ENCODE results near the gene CHTF8. TPM values are rescaled to one million over a fixed set of nuclear protein-coding genes. Genes with fewer than 3 reads are reported as not detected.

Gene CHTF8
- total and polyA plus RNA-seq, 4 donors, result 53.3 to 77.3 (median 63.5) TPM

DNA sequence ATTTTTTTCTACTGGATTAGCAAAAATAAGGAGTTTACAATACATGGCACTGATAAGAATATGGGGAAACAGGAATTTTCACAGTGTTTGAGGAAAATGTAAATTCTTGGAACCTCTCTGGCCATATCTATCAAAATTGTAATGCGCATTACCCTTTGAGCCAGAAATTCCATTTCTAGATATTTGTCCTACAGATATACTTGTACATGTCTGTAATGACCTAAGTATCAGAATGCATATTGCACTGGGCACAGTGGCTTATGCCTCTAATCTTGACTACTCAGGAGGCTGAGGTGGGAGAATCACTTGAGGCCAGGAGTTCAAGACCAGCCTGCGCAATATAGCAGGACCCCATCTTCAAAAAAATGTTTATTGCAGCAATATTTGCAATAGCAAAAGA, 52.7 kb downstream of the CHTF8 start:
- no peaks in the 10 kb centered on the region for H3K9me3 ChIP-seq (ENCODE audit: control insufficient read depth, low read length)
- intact Hi-C loops (cut with DNase I), result no loop called here
- ATAC-seq (ENCODE audit: low FRiP score) (no peak), DNase-seq (no peak)
- no peak overlapping the region for H3K4me3 ChIP-seq (ENCODE audit: low read length in 2 of 2)
- no peaks in the 10 kb centered on the region for H3K27me3 ChIP-seq (ENCODE audit: control insufficient read depth in 1 of 2, insufficient read depth in 2 of 2, low read length in 1 of 2)
- no peak overlapping the region for H3K27ac ChIP-seq (ENCODE audit: low read depth in 1 of 2, low read length in 2 of 2)
- peaks cover 0 to 2% of the 10 kb centered on the region in 2 donors for H3K36me3 ChIP-seq (ENCODE audit: control insufficient read depth in 1 of 2, insufficient read depth in 2 of 2, low read length in 1 of 2)
- 98 to 100% methylated on average over 2 of the region's 2 CpGs for WGBS, 2 donors
- H3K4me1 ChIP-seq (ENCODE audit: control insufficient read depth in 1 of 2, insufficient read depth in 2 of 2, low read length in 2 of 2), result no peaks in the 10 kb centered on the region

DNA sequence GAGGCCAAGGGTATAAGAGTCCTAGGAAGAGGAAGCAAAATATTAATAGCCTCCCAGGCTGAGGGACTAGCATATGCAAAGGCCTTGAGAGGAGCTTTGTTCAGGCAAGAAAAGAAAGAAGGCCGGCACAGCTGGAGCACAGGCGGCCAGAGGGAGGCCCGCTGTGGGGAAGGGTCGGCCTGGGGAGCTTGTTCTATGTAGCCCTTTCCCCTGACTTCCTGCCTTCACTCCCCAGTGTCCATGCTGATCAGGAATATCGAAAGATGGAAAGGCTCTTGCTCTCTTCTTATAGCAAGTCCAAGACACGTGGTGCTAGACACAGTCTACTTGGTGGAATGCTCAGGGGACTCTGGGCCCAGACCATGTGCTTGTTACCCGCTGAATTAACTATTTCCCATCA, 54.3 kb downstream of the CHTF8 start:
- DNase-seq, result no peak
- H3K27ac ChIP-seq (ENCODE audit: low read depth in 1 of 2, low read length in 2 of 2), result no peak overlapping the region
- no peaks in the 10 kb centered on the region for H3K9me3 ChIP-seq (ENCODE audit: control insufficient read depth, low read length)
- H3K4me1 ChIP-seq (ENCODE audit: control insufficient read depth in 1 of 2, insufficient read depth in 2 of 2, low read length in 2 of 2), result no peaks in the 10 kb centered on the region
- H3K36me3 ChIP-seq (ENCODE audit: control insufficient read depth in 1 of 2, insufficient read depth in 2 of 2, low read length in 1 of 2), result no peaks in the 10 kb centered on the region
- no peaks in the 10 kb centered on the region for H3K27me3 ChIP-seq (ENCODE audit: control insufficient read depth in 1 of 2, insufficient read depth in 2 of 2, low read length in 1 of 2)
- no peak for ATAC-seq (ENCODE audit: low FRiP score)
- WGBS, 2 donors, result 78 to 84% methylated on average over 7 of the region's 7 CpGs
- no peak overlapping the region for H3K4me3 ChIP-seq (ENCODE audit: low read length in 2 of 2)
- intact Hi-C loops (cut with DNase I), result no loop called here

DNA sequence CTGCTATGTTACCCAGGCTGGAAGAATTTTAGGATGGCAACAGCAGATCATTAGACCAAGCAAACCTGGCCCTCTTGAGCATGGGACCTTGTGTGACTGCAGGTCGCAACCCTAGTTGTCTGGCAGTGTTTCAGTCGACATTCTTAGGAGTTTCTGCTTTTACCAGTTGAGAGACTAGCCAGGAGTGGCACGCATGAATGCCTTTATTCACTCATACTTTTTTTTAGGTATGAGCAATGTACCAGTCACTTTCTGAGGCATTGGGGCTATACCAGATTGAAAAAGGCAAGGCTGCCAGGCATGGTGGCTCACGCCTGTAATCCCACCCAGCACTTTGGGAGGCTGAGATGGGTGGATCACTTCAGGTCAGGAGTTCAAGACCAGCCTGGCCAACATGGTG, 55.1 kb downstream of the CHTF8 start:
- no peaks in the 10 kb centered on the region for H3K36me3 ChIP-seq (ENCODE audit: control insufficient read depth in 1 of 2, insufficient read depth in 2 of 2, low read length in 1 of 2)
- no peak overlapping the region for H3K27ac ChIP-seq (ENCODE audit: low read depth in 1 of 2, low read length in 2 of 2)
- no peaks in the 10 kb centered on the region for H3K9me3 ChIP-seq (ENCODE audit: control insufficient read depth, low read length)
- DNase-seq, result no peak
- H3K4me1 ChIP-seq (ENCODE audit: control insufficient read depth in 1 of 2, insufficient read depth in 2 of 2, low read length in 2 of 2), result no peaks in the 10 kb centered on the region
- H3K4me3 ChIP-seq (ENCODE audit: low read length in 2 of 2), result no peak overlapping the region
- H3K27me3 ChIP-seq (ENCODE audit: control insufficient read depth in 1 of 2, insufficient read depth in 2 of 2, low read length in 1 of 2), result no peaks in the 10 kb centered on the region
- WGBS, 2 donors, result 78 to 79% methylated on average over 4 of the region's 4 CpGs
- no peak for ATAC-seq (ENCODE audit: low FRiP score)
- intact Hi-C loops (cut with DNase I), result no loop called here

DNA sequence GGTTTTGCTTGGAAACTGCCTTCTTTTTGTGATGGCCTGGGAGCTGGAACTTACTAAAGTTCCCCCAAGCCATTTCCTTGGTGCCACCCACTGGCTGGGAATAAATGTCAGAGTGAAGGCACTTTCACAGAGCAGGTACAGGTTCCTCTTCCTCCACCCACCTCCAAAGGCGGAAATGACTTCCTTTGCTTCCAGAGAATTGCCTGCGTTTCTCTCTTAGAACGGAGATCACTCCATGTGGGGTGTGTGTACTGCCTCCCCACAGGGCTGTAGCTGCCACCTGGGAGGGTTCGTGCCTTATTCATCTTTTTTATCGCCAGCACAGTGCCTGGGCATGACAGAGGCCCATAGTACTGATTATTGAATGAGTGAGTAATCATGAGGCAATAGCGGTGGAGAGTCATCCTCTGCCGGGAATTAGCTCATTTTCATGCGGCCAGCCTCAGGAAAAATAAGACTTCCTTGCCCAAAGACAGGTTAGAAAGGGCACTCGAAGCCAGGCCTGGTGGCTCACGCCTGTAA, 59.1 kb downstream of the CHTF8 start:
- H3K27ac ChIP-seq (ENCODE audit: low read depth in 1 of 2, low read length in 2 of 2), result no peak overlapping the region
- 93 to 94% methylated on average over 10 of the region's 10 CpGs for WGBS, 2 donors
- ATAC-seq (ENCODE audit: low FRiP score), result no peak
- intact Hi-C loops (cut with DNase I), result no loop called here
- no peaks in the 10 kb centered on the region for H3K9me3 ChIP-seq (ENCODE audit: control insufficient read depth, low read length)
- no peak for DNase-seq
- H3K27me3 ChIP-seq (ENCODE audit: control insufficient read depth in 1 of 2, insufficient read depth in 2 of 2, low read length in 1 of 2), result no peaks in the 10 kb centered on the region
- H3K36me3 ChIP-seq (ENCODE audit: control insufficient read depth in 1 of 2, insufficient read depth in 2 of 2, low read length in 1 of 2), result no peaks in the 10 kb centered on the region
- H3K4me1 ChIP-seq (ENCODE audit: control insufficient read depth in 1 of 2, insufficient read depth in 2 of 2, low read length in 2 of 2), result no peaks in the 10 kb centered on the region
- H3K4me3 ChIP-seq (ENCODE audit: low read length in 2 of 2), result no peak overlapping the region

DNA sequence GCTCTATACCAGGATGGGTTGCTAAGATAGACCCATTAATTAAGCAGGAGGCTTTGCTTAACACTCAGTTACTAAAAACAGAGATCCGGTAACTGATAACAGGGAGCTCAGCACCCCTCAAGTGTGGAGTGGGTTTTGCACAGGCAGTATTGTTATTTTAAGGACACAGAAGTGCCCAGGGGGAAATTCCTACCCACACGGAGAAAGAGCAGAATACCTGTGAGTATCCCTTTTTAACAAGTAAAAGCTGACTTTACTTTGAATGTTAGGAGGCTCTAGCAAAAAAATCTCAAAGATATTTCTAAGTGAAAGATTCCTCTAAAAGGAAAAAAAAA, 59.8 kb downstream of the CHTF8 start:
- Histone ChIP-seq H3K9me3 (ENCODE audit: control insufficient read depth, low read length) (no peaks in the 10 kb centered on the region), H3K27ac (ENCODE audit: low read depth in 1 of 2, low read length in 2 of 2) (no peak overlapping the region), H3K4me3 (ENCODE audit: low read length in 2 of 2) (no peak overlapping the region), H3K27me3 (ENCODE audit: control insufficient read depth in 1 of 2, insufficient read depth in 2 of 2, low read length in 1 of 2) (no peaks in the 10 kb centered on the region), H3K4me1 (ENCODE audit: control insufficient read depth in 1 of 2, insufficient read depth in 2 of 2, low read length in 2 of 2) (no peaks in the 10 kb centered on the region), H3K36me3 (ENCODE audit: control insufficient read depth in 1 of 2, insufficient read depth in 2 of 2, low read length in 1 of 2) (no peaks in the 10 kb centered on the region)
- WGBS, 2 donors, result 65 to 89% methylated on average over 2 of the region's 2 CpGs
- no peak for DNase-seq
- intact Hi-C loops (cut with DNase I), result no loop called here
- ATAC-seq (ENCODE audit: low FRiP score), result no peak

DNA sequence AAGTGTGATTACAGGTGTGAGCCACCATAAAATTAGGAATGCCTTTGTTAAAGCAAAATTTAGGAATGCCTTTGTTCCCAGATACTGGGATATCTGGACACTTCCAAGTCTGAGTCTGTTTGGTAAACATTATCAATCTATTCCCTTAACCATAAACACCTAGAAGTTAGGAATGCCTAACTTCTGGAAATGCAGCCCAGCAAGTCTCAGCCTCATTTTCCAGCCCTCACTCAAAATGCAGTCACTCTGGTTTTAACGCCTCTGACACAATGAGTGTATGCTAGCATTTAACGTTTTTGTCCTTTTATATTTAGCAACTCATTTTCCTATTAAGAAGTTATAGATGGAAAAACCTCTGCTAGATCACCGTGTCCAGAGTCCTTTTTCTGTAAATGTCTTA, 61.4 kb downstream of the CHTF8 start:
- H3K4me3 ChIP-seq (ENCODE audit: low read length in 2 of 2), result no peak overlapping the region
- no peak for DNase-seq
- no peaks in the 10 kb centered on the region for H3K36me3 ChIP-seq (ENCODE audit: control insufficient read depth in 1 of 2, insufficient read depth in 2 of 2, low read length in 1 of 2)
- intact Hi-C loops (cut with DNase I), result no loop called here
- H3K27me3 ChIP-seq (ENCODE audit: control insufficient read depth in 1 of 2, insufficient read depth in 2 of 2, low read length in 1 of 2), result no peaks in the 10 kb centered on the region
- H3K9me3 ChIP-seq (ENCODE audit: control insufficient read depth, low read length), result no peaks in the 10 kb centered on the region
- ATAC-seq (ENCODE audit: low FRiP score), result no peak
- H3K27ac ChIP-seq (ENCODE audit: low read depth in 1 of 2, low read length in 2 of 2), result no peak overlapping the region
- H3K4me1 ChIP-seq (ENCODE audit: control insufficient read depth in 1 of 2, insufficient read depth in 2 of 2, low read length in 2 of 2), result no peaks in the 10 kb centered on the region
- 78% methylated on average over 3 of the region's 3 CpGs for WGBS, 2 donors

DNA sequence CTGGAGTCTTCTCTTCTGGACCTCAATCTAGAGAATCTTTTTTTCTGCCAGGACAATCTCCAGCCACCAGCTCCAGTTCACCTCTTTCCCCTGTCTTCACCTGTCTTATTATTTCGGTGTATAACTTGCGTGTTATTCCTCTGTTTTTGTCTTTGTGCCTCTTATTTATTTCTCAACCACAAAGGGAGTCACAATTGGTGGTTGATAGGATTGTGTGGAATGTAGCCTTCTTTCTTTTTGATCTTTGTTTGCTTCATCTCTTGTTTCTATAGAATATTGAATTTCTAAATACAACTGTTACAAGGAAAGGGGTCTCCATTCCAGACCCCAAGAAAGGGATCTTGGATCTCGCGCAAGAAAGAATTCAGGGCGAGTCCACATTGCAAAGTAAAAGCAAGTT, 62.9 kb downstream of the CHTF8 start:
- no peaks in the 10 kb centered on the region for H3K9me3 ChIP-seq (ENCODE audit: control insufficient read depth, low read length)
- no peaks in the 10 kb centered on the region for H3K36me3 ChIP-seq (ENCODE audit: control insufficient read depth in 1 of 2, insufficient read depth in 2 of 2, low read length in 1 of 2)
- no peak for ATAC-seq (ENCODE audit: low FRiP score)
- peaks cover 0 to 3% of the 10 kb centered on the region in 2 donors for H3K4me1 ChIP-seq (ENCODE audit: control insufficient read depth in 1 of 2, insufficient read depth in 2 of 2, low read length in 2 of 2)
- no peak overlapping the region for H3K4me3 ChIP-seq (ENCODE audit: low read length in 2 of 2)
- WGBS, 2 donors, result 98 to 99% methylated on average over 5 of the region's 5 CpGs
- H3K27me3 ChIP-seq (ENCODE audit: control insufficient read depth in 1 of 2, insufficient read depth in 2 of 2, low read length in 1 of 2), result no peaks in the 10 kb centered on the region
- intact Hi-C loops (cut with DNase I), result no loop called here
- DNase-seq, result no peak
- H3K27ac ChIP-seq (ENCODE audit: low read depth in 1 of 2, low read length in 2 of 2), result no peak overlapping the region

Other genes with a start within 250 kb of the CHTF8 start
- gene HAS3, start 26.9 kb downstream of the CHTF8 start, total RNA-seq, result 1 to 10 TPM in 1 of 2 donors, under 1 TPM in 1; 0.68 to 1.3 TPM
- gene HAS3, start 26.9 kb downstream of the CHTF8 start, polyA plus RNA-seq, result under 1 TPM; 0.54 to 0.88 TPM
- gene UTP4, start 61 bp upstream of the CHTF8 start, total RNA-seq, result 10 to 100 TPM; 34.9 to 37.6 TPM
- gene UTP4, start 61 bp upstream of the CHTF8 start, polyA plus RNA-seq, result 10 to 100 TPM; 15.7 to 18.3 TPM
- 10 to 100 TPM; 49.6 to 67.1 TPM for gene SNTB2, start 54.6 kb upstream of the CHTF8 start, total RNA-seq
- 1 to 10 TPM; 6.1 to 8.0 TPM for gene SNTB2, start 54.6 kb upstream of the CHTF8 start, polyA plus RNA-seq
- 10 to 100 TPM; 28.6 to 30.0 TPM for gene VPS4A, start 178.8 kb upstream of the CHTF8 start, total RNA-seq
- 10 to 100 TPM; 25.4 to 44.6 TPM for gene VPS4A, start 178.8 kb upstream of the CHTF8 start, polyA plus RNA-seq
- 1 to 10 TPM; 5.7 to 6.0 TPM for gene PDF, start 198.0 kb upstream of the CHTF8 start, total RNA-seq
- 1 to 10 TPM; 3.6 to 4.0 TPM for gene PDF, start 198.0 kb upstream of the CHTF8 start, polyA plus RNA-seq
- gene COG8, start 207.0 kb upstream of the CHTF8 start, total RNA-seq, result 10 to 100 TPM; 21.5 to 29.4 TPM
- 10 to 100 TPM in 1 of 2 donors, 1 to 10 TPM in 1; 5.3 to 16.5 TPM for gene COG8, start 207.0 kb upstream of the CHTF8 start, polyA plus RNA-seq
- 10 to 100 TPM; 11.5 to 21.3 TPM for gene NIP7, start 207.2 kb upstream of the CHTF8 start, total RNA-seq
- 10 to 100 TPM in 1 of 2 donors, 1 to 10 TPM in 1; 7.1 to 14.5 TPM for gene NIP7, start 207.2 kb upstream of the CHTF8 start, polyA plus RNA-seq
- gene TMED6, start 219.2 kb upstream of the CHTF8 start, total RNA-seq, result 1 to 10 TPM in 1 of 2 donors, under 1 TPM in 1; 0.84 to 1.1 TPM
- not detected for gene TMED6, start 219.2 kb upstream of the CHTF8 start, polyA plus RNA-seq

Measured in aorta (tissue), 5 donors.